H9 (cell line): Measurements from ENCODE around the gene KIRREL3. TPM values are rescaled to one million over a fixed set of nuclear protein-coding genes. Genes with fewer than 3 reads are reported as not detected.

Experiments
- DNase-seq: peaks from one replicate; pipeline ENCODE4 v3.0.0-alpha.2; 2017
- H2AFZ ChIP-seq: one replicate; pipeline ENCODE4 v1.6.1; 2013; ENCODE audit warnings: mild to moderate bottlenecking, low read length, control low read depth, moderate library complexity
- H2AK5ac ChIP-seq: 2 replicates; pipeline ENCODE4 v1.6.1; 2013; ENCODE audit warnings: low read length, control low read depth, mixed read lengths; ENCODE audit not compliant: insufficient read length
- H2BK120ac ChIP-seq: one replicate; pipeline ENCODE4 v1.6.1; 2013; ENCODE audit warnings: low read depth, mild to moderate bottlenecking, low read length, control low read depth, inconsistent platforms; ENCODE audit not compliant: poor library complexity, severe bottlenecking
- H2BK12ac ChIP-seq: 2 replicates; pipeline ENCODE4 v1.6.1; 2013; ENCODE audit warnings: low read length, control low read depth, mixed read lengths, low read depth; ENCODE audit not compliant: insufficient read length
- H2BK15ac ChIP-seq: 2 replicates; pipeline ENCODE4 v1.6.1; 2013; ENCODE audit warnings: low read depth, low read length, control low read depth
- H2BK20ac ChIP-seq: one replicate; pipeline ENCODE4 v1.6.1; 2013; ENCODE audit warnings: low read depth, mild to moderate bottlenecking, low read length, control low read depth, inconsistent platforms; ENCODE audit not compliant: poor library complexity, severe bottlenecking
- H2BK5ac ChIP-seq: 2 replicates; pipeline ENCODE4 v1.6.1; 2013; ENCODE audit warnings: low read length, control low read depth, mixed read lengths; ENCODE audit not compliant: insufficient read length
- H3K14ac ChIP-seq: 2 replicates; pipeline ENCODE4 v1.6.1; 2013; ENCODE audit warnings: low read length, control low read depth; ENCODE audit not compliant: insufficient read depth
- H3K18ac ChIP-seq: 2 replicates; pipeline ENCODE4 v1.6.1; 2013; ENCODE audit warnings: low read depth, mild to moderate bottlenecking, mixed read lengths, low read length, control low read depth; ENCODE audit not compliant: insufficient read length
- H3K23ac ChIP-seq: 2 replicates; pipeline ENCODE4 v1.6.1; 2013; ENCODE audit warnings: low read length, control low read depth, mixed read lengths, low read depth; ENCODE audit not compliant: insufficient read length
- H3K23me2 ChIP-seq: 2 replicates; pipeline ENCODE4 v1.6.1; 2013; ENCODE audit warnings: low read depth, mild to moderate bottlenecking, mixed read lengths, low read length, control low read depth; ENCODE audit not compliant: insufficient read length, poor library complexity, severe bottlenecking
- H3K27ac ChIP-seq: 2 replicates; pipeline ENCODE4 v1.5.1; 2013; ENCODE audit warnings: low read length, control low read depth, mixed read lengths, low read depth; ENCODE audit not compliant: insufficient read length
- H3K27me3 ChIP-seq: 2 replicates; pipeline ENCODE4 v1.6.1; 2013; ENCODE audit warnings: low read length, control low read depth, inconsistent platforms; ENCODE audit not compliant: insufficient read depth
- H3K4ac ChIP-seq: 2 replicates; pipeline ENCODE4 v1.6.1; 2013; ENCODE audit warnings: low read depth, mild to moderate bottlenecking, control low read depth, inconsistent platforms, low read length, moderate library complexity
- H3K4me1 ChIP-seq: 2 replicates; pipeline ENCODE4 v1.6.1; 2013; ENCODE audit warnings: low read length, control low read depth, inconsistent platforms; ENCODE audit not compliant: insufficient read depth
- H3K4me2 ChIP-seq: 2 replicates; pipeline ENCODE4 v1.6.1; 2013; ENCODE audit warnings: low read length, control low read depth, mixed read lengths; ENCODE audit not compliant: insufficient read length, insufficient read depth
- H3K56ac ChIP-seq: 2 replicates; pipeline ENCODE4 v1.6.1; 2013; ENCODE audit warnings: low read depth, mild to moderate bottlenecking, mixed read lengths, low read length, control low read depth; ENCODE audit not compliant: insufficient read length
- H3K79me1 ChIP-seq: 2 replicates; pipeline ENCODE4 v1.6.1; 2013; ENCODE audit warnings: low read depth, mild to moderate bottlenecking, moderate library complexity, low read length, control low read depth, inconsistent platforms; ENCODE audit not compliant: insufficient read depth, poor library complexity, severe bottlenecking
- H3K79me2 ChIP-seq: 2 replicates; pipeline ENCODE4 v1.6.1; 2013; ENCODE audit warnings: low read length, control low read depth, inconsistent platforms; ENCODE audit not compliant: insufficient read depth
- H3K9ac ChIP-seq: 2 replicates; pipeline ENCODE4 v1.6.1; 2013; ENCODE audit warnings: low read length, control low read depth, mixed read lengths; ENCODE audit not compliant: insufficient read length; ENCODE audit errors: extremely low read depth
- H3K9me3 ChIP-seq: one replicate; pipeline ENCODE4 v1.6.1; 2013; ENCODE audit warnings: low read depth, low read length, inconsistent platforms; ENCODE audit not compliant: control insufficient read depth
- H3T11ph ChIP-seq: one replicate; pipeline ENCODE4 v1.6.1; 2013; ENCODE audit warnings: mild to moderate bottlenecking, low read length, control low read depth, inconsistent platforms
- H4K20me1 ChIP-seq: one replicate; pipeline ENCODE4 v1.6.1; 2013; ENCODE audit not compliant: control insufficient read depth, insufficient read length, insufficient read depth
- H4K5ac ChIP-seq: 2 replicates; pipeline ENCODE4 v1.6.1; 2013; ENCODE audit warnings: low read depth, mild to moderate bottlenecking, mixed read lengths, low read length, control low read depth; ENCODE audit not compliant: insufficient read length
- H4K8ac ChIP-seq: replicated peaks from 2 replicates; pipeline ENCODE4 v1.6.1; 2013; ENCODE audit warnings: low read length, control low read depth, mixed read lengths, low read depth; ENCODE audit not compliant: insufficient read length
- H4K91ac ChIP-seq: 2 replicates; pipeline ENCODE4 v1.6.1; 2013; ENCODE audit warnings: low read depth, mild to moderate bottlenecking, moderate library complexity, mixed read lengths, low read length, control low read depth; ENCODE audit not compliant: insufficient read length
- H3K27ac Mint-ChIP-seq, 3 experiments: 2 replicates in 2 of 3; 3 replicates in 1 of 3; pipeline ENCODE4 v1.8.0; 2020 to 2021; ENCODE audit warnings: mixed read lengths in 3 of 3, mild to moderate bottlenecking in 1 of 3, moderate library complexity in 1 of 3
- H3K27me3 Mint-ChIP-seq: 2 replicates; pipeline ENCODE4 v1.8.0; 2021; ENCODE audit warnings: low read depth, mild to moderate bottlenecking, moderate library complexity, mixed read lengths
- H3K36me3 Mint-ChIP-seq, 3 experiments: 2 replicates in 2 of 3; 3 replicates in 1 of 3; pipeline ENCODE4 v1.8.0; 2020 to 2021; ENCODE audit warnings: low read depth in 3 of 3, mixed read lengths in 3 of 3; ENCODE audit not compliant: insufficient read depth in 1 of 3
- H3K4me1 Mint-ChIP-seq, 2 experiments: 2 replicates each; pipeline ENCODE4 v1.8.0; 2020; ENCODE audit warnings: mixed read lengths in 2 of 2
- H3K4me3 Mint-ChIP-seq, 2 experiments: 2 replicates in 1 of 2; 3 replicates in 1 of 2; pipeline ENCODE4 v1.8.0; 2020 to 2021; ENCODE audit warnings: mild to moderate bottlenecking in 2 of 2, mixed read lengths in 2 of 2, moderate library complexity in 1 of 2
- H3K9me3 Mint-ChIP-seq, 2 experiments: 2 replicates in 1 of 2; 3 replicates in 1 of 2; pipeline ENCODE4 v1.8.0; 2020; ENCODE audit warnings: mild to moderate bottlenecking in 2 of 2, mixed read lengths in 2 of 2, moderate library complexity in 1 of 2
- CTCF ChIP-seq: fragments of 200-600 bp; sonication (generic); conservative IDR thresholded peaks from 3 replicates; pipeline ENCODE4 v1.8.0; 2021; ENCODE audit warnings: antibody characterized with exemption, mild to moderate bottlenecking
- WGBS: extraction: QIAGEN DNeasy Blood & Tissue Kit; methylation state at CpG from one replicate; pipeline ENCODE4 v1.1.7; 2013; ENCODE audit warnings: missing lambda C conversion rate, low lambda C conversion rate, mixed read lengths; ENCODE audit not compliant: insufficient read length; ENCODE audit errors: extremely low coverage; 5-methylcytosine and 5-hydroxymethylcytosine counted together
- total RNA-seq: library from RNA; stranded (reverse); gene quantifications from 2 replicates; pipeline ENCODE4 v1.2.1, GENCODE V29; 2021

The KIRREL3 gene
- total RNA-seq, 1 experiment from 2014 or later: 0.17 TPM

- H3K23ac ChIP-seq: no peak overlapping the region
- H2AFZ ChIP-seq: no peak overlapping the region
- Mint-ChIP-seq H3K4me3 (no peak overlapping the region), H3K4me1 (peaks cover 7 to 27% of the 10 kb centered on the region in 2 experiments), H3K36me3 (no peaks in the 10 kb centered on the region; a peak in 1 of 7 replicates), H3K27ac (no peak overlapping the region), H3K27me3 (peaks cover 3% of the 10 kb centered on the region), H3K9me3 (no peaks in the 10 kb centered on the region; a peak in 1 of 5 replicates)
- no peaks in the 10 kb centered on the region; the same call in 1 of the 2 replicates for H3K27me3 ChIP-seq
- H3K56ac ChIP-seq: no peak overlapping the region
- no peak overlapping the region for H3K9ac ChIP-seq
- no peaks in the 10 kb centered on the region for H3K79me2 ChIP-seq
- no peaks in the 10 kb centered on the region for H3K23me2 ChIP-seq
- H3K4me1 ChIP-seq: no peaks in the 10 kb centered on the region
- H3K4ac ChIP-seq: no peak overlapping the region
- no peak overlapping the region for H3T11ph ChIP-seq
- no peaks in the 10 kb centered on the region for H3K79me1 ChIP-seq
- H2AK5ac ChIP-seq: no peak overlapping the region
- no peak overlapping the region for H2BK20ac ChIP-seq
- H4K20me1 ChIP-seq: no peaks in the 10 kb centered on the region
- no peak overlapping the region for H3K14ac ChIP-seq
- H4K8ac ChIP-seq: no peak overlapping the region
- H2BK5ac ChIP-seq: no peak overlapping the region
- no peak for TF ChIP-seq CTCF
- no CpG with 5 or more reads among the region's 5 CpGs for WGBS
- H3K27ac ChIP-seq: no peak overlapping the region
- H3K18ac ChIP-seq: no peak overlapping the region
- H3K9me3 ChIP-seq: no peaks in the 10 kb centered on the region
- H4K91ac ChIP-seq: no peak overlapping the region
- H2BK12ac ChIP-seq: no peak overlapping the region
- no peak overlapping the region for H3K4me2 ChIP-seq
- no peak overlapping the region for H2BK15ac ChIP-seq
- DNase-seq: no peak
- no peak overlapping the region for H2BK120ac ChIP-seq
- H4K5ac ChIP-seq: no peak overlapping the region
Observed at GRCh38 chr11:126478466-126478865, 522.1 kb downstream of the KIRREL3 start.
